H4 (cell line): ENCODE measurements around the gene F8. TPM values are rescaled to one million over a fixed set of nuclear protein-coding genes. Genes with fewer than 3 reads are reported as not detected.
"Not testable (repeated sequence)": the region's sequence is repeated elsewhere in the genome, so short reads cannot be mapped to it uniquely, and the experiment has no call there.

Experiments
- DNase-seq: peaks from one replicate; pipeline ENCODE4 v3.0.0-alpha.2; 2015; ENCODE audit warnings: low spot score
- total RNA-seq: library from RNA; depleted of rRNA; stranded (reverse); fragments of >200 nt; shearing (Covaris generic); gene quantifications from 2 replicates; pipeline ENCODE4 v1.2.3, GENCODE V29; 2014

F8 gene
- total RNA-seq, 1 experiment from 2014 or later = 2.5 TPM

GRCh38 chrX:154885057-154885456, 137.5 kb downstream of the F8 start:
- DNase-seq = not testable (repeated sequence)

- DNase-seq = not testable (repeated sequence)
These were observed 138.5 kb downstream of the F8 start for GRCh38 chrX:154884069-154884468.

- DNase-seq = no peak
These were observed 149.2 kb downstream of the F8 start for GRCh38 chrX:154873329-154873728.

DNA sequence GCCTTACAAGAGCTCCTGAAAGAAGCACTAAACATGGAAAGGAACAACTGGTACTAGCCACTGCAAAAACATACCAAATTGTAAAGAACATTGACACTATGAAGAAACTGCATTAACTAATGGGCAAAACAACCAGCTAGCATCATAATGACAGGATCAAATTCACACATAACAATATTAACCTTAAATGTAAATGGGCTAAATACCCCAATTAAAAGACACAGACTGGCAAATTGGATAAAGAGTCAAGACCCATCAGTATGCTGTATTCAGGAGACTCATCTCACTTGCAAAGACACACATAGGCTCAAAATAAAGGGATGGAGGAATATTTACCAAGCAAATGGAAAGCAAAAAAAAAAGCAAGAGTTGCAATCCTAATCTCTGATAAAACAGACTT, 154.0 kb downstream of the F8 start:
- not testable (repeated sequence) for DNase-seq

DNA sequence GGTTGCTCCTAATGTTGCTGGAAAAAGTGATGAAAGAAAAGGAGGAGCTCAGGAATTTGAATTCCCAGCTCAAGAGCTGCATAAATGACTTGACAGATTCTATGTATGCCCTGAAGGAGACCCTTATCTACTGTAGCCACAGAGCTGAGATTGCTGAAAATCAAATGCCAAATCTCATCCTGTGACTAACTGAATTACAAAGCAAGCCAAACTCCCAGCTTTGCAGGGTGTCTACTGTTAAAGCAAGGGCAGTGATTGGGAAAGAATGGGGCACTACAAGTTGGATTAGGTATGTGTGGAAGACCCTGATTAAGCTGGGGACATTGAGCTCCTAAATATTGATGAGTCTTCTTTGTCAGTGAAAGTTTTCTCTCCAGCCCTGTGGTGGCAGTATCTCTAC, 167.3 kb downstream of the F8 start:
- DNase-seq = no peak

DNA sequence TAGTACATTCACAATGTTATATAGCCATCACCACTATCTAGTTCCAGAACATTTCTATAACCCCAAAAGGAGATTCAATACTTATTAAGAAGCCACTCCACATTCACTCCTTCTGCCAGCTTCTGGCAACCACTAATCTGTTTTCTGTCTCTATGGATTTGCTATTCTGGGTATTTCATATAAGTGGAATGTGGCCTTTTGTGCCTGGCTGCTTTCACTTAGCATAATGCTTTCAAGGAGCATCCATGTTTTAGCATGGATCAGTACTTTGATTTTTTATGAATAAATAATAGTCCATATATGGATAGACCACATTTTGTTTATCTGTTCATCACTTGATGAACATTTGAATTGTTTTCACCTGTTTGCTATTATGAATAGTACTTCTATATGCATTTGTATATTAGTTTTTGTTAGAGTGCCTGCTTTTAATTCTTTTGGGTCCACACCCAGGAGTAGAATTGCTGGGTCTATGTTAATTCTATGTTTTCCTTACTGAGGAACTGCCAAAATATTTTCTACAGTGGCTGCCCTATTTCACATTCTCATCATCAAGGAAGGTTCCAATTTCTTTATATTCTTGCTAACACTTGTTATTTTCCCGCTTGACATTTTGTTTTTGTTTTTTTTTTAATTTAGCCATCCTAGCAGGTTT, 171.4 kb downstream of the F8 start:
- no peak for DNase-seq

DNA sequence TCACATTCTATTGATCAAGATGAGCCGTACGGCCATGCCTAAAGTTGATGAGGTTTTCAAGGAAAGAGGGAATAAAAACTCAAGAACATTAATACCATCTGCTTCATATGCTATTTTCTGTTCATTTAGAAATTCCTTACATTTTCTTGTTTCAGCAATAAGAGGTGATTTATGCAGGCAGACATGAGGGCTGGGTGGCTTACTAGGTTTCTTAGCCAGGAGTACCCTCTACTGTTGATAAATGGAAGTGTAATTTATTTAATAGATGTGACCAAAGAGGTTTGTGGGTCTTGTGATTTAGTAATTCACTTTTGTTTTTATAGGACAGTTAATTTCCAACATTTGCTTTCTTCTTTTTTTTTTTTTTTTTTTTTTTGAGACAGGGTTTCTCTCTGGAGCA, 181.7 kb downstream of the F8 start:
- peak; percentile 35 for DNase-seq

DNA sequence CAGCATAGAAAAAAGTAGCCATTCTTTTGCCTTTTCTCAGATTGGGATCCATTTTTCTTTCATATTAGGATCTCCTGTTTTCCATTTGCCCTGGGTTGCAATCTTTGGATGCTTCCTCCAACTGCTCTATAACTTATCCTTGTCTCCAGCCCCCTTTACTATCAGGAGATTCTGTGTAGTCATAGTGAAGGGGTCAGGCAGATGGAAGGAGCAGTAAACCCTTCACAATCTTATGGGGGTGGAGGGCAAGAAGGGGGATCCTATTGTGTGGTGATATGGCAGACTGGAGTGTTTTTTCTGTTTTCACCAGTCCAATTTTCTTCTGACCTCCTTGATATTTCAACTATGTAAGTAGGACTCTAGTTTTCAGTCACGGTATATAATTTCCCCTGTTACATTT, 186.4 kb downstream of the F8 start:
- no peak for DNase-seq

- no peak for DNase-seq
These were observed 188.0 kb downstream of the F8 start, which contains the start of gene SMIM9 for GRCh38 chrX:154834562-154834961. TSS of gene SMIM9 (minus strand) at chrX:154834662. CDS start at chrX:154830856, 3,806 bp downstream.

- DNase-seq = no peak
These were observed 188.7 kb downstream of the F8 start for GRCh38 chrX:154833746-154834274.

GRCh38 chrX:154829926-154830442, 192.5 kb downstream of the F8 start:
- no peak for DNase-seq

DNA sequence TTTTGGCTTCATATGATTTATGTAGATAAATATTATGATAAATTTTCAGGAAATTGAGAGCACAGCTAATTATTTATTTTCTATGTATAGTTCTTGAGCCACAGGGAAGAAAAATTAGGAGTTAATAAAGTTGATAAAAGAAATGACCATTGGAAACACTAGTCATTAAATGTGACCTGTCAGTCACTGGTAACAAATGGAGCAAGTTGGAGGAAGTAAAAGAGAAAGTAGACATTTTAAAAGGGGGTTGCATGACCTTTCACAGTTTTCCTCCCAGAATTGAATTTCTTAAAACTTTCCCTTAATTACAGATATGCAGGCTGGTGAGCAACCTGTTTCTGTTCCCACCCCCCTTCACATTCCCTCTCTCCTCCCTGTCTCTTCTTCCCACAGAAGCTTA, 193.4 kb downstream of the F8 start:
- no peak for DNase-seq

GRCh38 chrX:154828016-154828408, 194.5 kb downstream of the F8 start:
- no peak for DNase-seq

GRCh38 chrX:154827194-154828015, 195.1 kb downstream of the F8 start:
- no peak for DNase-seq

DNA sequence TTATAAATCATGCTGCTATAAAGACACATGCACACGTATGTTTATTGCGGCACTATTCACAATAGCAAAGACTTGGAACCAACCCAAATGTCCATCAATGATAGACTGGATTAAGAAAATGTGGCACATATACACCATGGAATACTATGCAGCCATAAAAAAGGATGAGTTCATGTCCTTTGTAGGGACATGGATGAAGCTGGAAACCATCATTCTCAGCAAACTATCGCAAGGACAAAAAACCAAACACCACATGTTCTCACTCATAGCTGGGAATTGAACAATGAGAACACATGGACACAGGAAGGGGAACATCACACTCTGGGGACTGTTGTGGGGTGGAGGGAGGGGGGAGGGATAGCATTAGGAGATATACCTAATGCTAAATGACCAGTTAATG, 196.9 kb downstream of the F8 start:
- DNase-seq = not testable (repeated sequence)

- DNase-seq = no peak
These were observed 197.9 kb downstream of the F8 start for GRCh38 chrX:154824638-154825037.

DNA sequence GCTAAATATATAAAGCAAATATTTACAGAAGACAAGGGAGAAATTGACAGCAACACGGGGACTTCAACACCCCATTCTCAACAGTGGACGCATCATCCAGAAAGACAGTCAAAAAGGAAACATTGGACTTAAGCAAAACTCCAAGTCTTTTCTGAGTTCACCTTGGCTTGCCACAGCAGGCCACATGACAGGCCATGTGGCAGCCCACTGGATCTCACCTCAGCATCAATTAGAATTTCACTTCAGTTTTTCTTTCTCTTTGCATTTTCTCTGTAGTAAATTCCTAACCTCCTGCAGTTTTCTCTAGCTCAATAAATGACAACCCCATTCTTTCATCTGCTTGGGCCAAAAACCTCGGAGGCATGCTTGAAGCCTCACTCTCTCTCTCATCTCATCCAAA, 200.5 kb downstream of the F8 start:
- no peak for DNase-seq

DNA sequence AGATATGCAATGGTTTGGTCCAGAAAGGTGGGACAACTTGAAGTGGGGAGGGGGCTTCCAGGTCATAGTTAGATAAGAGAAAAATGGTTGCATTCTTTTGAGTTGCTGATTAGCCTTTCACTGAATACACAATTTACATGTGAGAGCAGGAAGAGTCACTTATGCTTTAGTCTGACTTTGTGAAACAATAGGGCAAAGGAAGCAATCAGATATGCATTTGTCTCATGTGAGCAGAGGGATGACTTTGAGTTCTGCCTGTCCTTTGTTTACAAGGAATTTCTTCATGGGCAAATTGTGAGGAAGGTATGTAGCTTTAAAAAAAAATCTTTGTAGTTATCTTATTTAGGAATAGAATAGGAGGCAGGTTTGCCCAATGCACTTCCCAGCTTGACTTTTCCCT, 201.0 kb downstream of the F8 start:
- DNase-seq = no peak

GRCh38 chrX:154819771-154820341, 202.7 kb downstream of the F8 start:
- no peak for DNase-seq

DNA sequence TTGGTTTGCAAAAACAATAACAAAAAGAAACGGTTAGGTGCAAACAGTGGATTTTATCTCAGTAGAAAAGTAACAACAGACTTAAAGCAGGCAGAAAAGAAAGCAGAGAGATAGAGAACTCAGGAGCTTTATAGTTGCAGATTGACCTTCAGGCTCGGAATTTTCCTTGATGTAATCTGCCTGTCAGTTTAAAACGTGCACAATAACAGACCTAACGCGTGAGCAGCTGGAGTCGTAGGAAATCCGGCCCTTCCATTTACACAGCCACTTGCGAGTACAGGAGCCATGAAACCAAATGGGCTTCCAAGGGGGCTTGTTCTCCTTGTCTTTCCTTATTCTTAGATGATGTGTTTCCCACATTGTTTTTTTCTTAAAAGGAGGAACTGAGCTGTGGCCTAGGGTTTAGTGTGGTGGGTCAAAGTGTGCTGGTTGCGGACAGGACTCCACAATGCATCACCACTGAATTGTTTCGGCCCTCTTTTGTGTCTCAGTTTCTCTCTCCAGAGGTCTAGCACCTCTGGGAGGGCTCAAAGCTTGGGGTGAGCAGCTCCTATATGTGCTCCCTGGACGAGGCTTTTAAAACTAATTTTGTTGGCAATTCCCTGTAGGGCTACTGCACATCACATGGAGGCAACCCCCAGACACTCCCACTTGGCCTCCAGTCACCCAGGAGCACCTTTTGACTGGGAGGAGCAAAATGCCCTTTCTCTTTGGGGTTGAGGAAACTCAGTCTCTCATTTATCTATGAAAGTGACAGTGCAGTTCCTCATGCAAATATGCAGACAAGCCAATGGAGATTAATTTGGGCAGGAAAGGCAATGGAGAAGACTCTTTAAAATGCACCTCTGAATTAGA, 203.4 kb downstream of the F8 start:
- DNase-seq = no peak

DNA sequence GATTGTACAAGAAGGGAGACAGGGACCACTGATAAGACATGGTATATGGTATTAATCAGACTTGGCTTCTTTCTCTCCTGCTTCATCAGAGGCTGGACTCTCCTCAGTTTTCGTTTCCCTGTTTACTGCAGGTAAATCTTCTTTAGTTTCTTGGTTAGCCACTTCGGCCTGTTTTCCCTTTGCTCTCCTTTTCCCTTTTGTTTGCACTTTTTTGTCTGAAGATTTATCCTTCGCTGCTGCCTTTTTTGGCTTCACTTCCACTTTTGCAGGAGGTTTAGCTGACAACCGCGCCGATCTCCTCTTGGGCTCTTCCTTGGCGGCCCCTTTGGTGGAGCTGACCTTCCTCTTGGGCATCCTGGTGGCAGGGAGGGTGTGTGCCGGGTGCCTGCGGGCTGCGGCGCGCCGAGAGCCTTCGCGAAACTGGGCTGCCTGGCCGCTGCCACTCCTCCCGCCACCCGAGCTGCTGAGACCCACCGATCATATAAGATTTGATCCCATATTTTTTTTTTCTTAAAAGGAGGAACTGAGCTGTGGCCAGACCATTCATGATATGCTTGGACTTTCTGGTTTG, 205.4 kb downstream of the F8 start:
- not testable (repeated sequence) for DNase-seq
